Osteoblast (primary cell): Measurements from ENCODE around the gene MMD2. TPM values are rescaled to one million over a fixed set of nuclear protein-coding genes. Genes with fewer than 3 reads are reported as not detected.

ENCODE experiments used
- DNase-seq: peaks from one replicate; pipeline ENCODE4 v3.0.0; 2011; ENCODE audit warnings: low spot score, mixed read lengths; ENCODE audit not compliant: insufficient read length; ENCODE audit errors: missing footprints
- H2AFZ ChIP-seq: 2 replicates; pipeline ENCODE4 v1.6.0; 2011; ENCODE audit warnings: mild to moderate bottlenecking, low read length
- H3K27ac ChIP-seq: 2 replicates; pipeline ENCODE4 v1.5.1; 2011; ENCODE audit warnings: mild to moderate bottlenecking, low read depth, low read length, moderate library complexity
- H3K27me3 ChIP-seq: 2 replicates; pipeline ENCODE4 v1.6.0; 2012; ENCODE audit warnings: mild to moderate bottlenecking, control low read depth, inconsistent platforms, low read length, moderate library complexity; ENCODE audit not compliant: insufficient read depth
- H3K36me3 ChIP-seq: 2 replicates; pipeline ENCODE4 v1.5.1; 2011; ENCODE audit warnings: mild to moderate bottlenecking, low read length, control low read depth, moderate library complexity; ENCODE audit not compliant: insufficient read depth
- H3K4me1 ChIP-seq: 2 replicates; pipeline ENCODE4 v1.5.1; 2011; ENCODE audit warnings: mild to moderate bottlenecking, low read length, control low read depth, moderate library complexity; ENCODE audit not compliant: insufficient read depth
- H3K4me2 ChIP-seq: 2 replicates; pipeline ENCODE4 v1.6.0; 2011; ENCODE audit warnings: mild to moderate bottlenecking, low read length; ENCODE audit not compliant: insufficient read depth
- H3K4me3 ChIP-seq: fragments of 200-600 bp; sonication (generic); 3 replicates; pipeline ENCODE4 v1.5.1; 2012; ENCODE audit warnings: mild to moderate bottlenecking, low read length, inconsistent platforms; ENCODE audit not compliant: insufficient read depth
- H3K79me2 ChIP-seq: 2 replicates; pipeline ENCODE4 v1.6.0; 2012; ENCODE audit warnings: mild to moderate bottlenecking, low read length, control low read depth, inconsistent platforms; ENCODE audit not compliant: insufficient read depth
- H3K9me3 ChIP-seq: 2 replicates; pipeline ENCODE4 v1.5.1; 2011; ENCODE audit warnings: low read depth, low read length, control low read depth
- H4K20me1 ChIP-seq: 2 replicates; pipeline ENCODE4 v1.6.0; 2012; ENCODE audit warnings: mild to moderate bottlenecking, low read length, control low read depth; ENCODE audit not compliant: insufficient read depth
- total RNA-seq: library from RNA; depleted of rRNA; stranded (reverse); fragments of >200 nt; gene quantifications from 2 replicates; pipeline ENCODE4 v1.2.3, GENCODE V29; 2012
- TF ChIP-seq, protein P1 (sequence below): IDR thresholded peaks from 2 replicates; pipeline ENCODE4 v1.5.1; 2011; ENCODE audit warnings: mild to moderate bottlenecking, low read depth, low read length, moderate library complexity; ENCODE audit errors: extremely low read depth

Gene MMD2
- total RNA-seq, 1 donor: not detected

DNA sequence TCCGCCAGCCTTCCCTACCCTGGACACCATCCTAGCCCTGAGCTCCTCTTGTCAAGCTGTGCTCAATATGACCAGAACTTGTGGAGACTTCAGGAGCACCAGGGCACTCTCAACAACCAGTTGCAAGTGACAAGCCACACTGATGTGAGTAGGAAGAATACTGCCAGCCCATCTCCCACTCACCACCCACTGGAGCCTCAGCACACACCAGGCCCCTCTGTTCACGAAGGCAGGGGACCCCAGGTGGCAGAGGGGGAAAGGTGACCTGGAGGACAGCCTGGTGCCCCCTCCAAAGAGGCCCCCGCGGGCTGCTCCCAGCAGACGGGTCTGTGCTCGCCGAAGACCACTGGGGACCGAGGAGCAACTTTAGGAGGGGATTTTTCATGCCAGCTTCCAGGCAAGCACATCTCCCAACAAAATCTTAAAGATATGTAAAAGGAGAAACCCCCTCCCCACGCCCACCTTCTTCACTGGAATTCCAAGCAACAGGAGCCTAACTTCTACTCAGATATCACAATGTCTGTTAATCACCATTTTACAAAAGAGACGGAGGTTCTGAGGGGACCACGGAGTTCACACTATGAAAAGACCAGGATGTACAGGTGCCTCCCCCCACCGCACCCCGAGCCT, 1.0 kb downstream of the MMD2 start:
- TF ChIP-seq, protein P1, sequence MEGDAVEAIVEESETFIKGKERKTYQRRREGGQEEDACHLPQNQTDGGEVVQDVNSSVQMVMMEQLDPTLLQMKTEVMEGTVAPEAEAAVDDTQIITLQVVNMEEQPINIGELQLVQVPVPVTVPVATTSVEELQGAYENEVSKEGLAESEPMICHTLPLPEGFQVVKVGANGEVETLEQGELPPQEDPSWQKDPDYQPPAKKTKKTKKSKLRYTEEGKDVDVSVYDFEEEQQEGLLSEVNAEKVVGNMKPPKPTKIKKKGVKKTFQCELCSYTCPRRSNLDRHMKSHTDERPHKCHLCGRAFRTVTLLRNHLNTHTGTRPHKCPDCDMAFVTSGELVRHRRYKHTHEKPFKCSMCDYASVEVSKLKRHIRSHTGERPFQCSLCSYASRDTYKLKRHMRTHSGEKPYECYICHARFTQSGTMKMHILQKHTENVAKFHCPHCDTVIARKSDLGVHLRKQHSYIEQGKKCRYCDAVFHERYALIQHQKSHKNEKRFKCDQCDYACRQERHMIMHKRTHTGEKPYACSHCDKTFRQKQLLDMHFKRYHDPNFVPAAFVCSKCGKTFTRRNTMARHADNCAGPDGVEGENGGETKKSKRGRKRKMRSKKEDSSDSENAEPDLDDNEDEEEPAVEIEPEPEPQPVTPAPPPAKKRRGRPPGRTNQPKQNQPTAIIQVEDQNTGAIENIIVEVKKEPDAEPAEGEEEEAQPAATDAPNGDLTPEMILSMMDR: no peak
- Histone ChIP-seq H3K4me3 (no peak overlapping the region), H3K27me3 (peaks cover 9% of the 10 kb centered on the region), H2AFZ (no peak overlapping the region), H3K4me2 (no peak overlapping the region), H4K20me1 (no peaks in the 10 kb centered on the region), H3K27ac (no peak overlapping the region), H3K9me3 (no peaks in the 10 kb centered on the region), H3K79me2 (no peaks in the 10 kb centered on the region), H3K4me1 (no peaks in the 10 kb centered on the region), H3K36me3 (no peaks in the 10 kb centered on the region)
- no peak for DNase-seq

DNA sequence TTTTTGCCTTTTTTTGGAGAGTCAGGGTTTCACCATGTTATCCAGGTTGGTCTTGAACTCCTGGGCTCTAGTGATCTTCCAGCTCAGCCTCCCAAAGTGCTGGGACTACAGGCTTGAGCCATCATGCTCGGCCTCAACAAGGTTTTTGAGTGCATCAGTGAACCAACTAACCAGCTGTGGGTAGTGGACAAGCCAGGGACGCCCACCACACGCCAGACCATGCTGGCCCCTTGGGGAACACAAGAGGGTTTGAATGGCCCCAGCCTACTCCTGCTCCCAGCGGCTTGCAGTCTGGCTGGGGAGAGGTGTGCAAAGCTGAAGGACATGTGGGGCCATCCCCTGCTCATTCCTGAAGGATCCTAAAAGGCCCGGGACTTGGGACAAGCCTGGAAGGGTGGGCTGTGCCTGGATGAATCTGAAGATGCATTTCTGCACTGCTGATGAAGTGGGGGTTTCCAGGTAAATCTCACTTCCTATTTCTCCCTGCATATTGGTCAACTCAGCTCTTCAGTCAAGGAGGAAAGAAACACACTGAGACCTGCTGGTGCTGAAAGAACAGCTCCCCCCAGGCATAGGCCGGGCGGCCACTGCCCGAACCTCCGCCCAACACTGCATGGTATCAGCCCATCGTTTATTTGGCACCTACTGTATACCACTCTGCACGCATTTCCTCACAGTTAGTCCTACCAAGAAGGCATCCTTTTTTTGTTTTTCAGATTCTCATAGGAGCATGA, 6.9 kb downstream of the MMD2 start:
- Histone ChIP-seq H3K4me3 (no peak overlapping the region), H3K27ac (no peak overlapping the region), H2AFZ (no peak overlapping the region), H4K20me1 (no peaks in the 10 kb centered on the region), H3K9me3 (no peaks in the 10 kb centered on the region), H3K4me1 (no peaks in the 10 kb centered on the region), H3K79me2 (no peaks in the 10 kb centered on the region), H3K27me3 (no peaks in the 10 kb centered on the region), H3K36me3 (no peaks in the 10 kb centered on the region), H3K4me2 (no peak overlapping the region)
- DNase-seq: peak; percentile 94
- TF ChIP-seq, protein P1: no peak

DNA sequence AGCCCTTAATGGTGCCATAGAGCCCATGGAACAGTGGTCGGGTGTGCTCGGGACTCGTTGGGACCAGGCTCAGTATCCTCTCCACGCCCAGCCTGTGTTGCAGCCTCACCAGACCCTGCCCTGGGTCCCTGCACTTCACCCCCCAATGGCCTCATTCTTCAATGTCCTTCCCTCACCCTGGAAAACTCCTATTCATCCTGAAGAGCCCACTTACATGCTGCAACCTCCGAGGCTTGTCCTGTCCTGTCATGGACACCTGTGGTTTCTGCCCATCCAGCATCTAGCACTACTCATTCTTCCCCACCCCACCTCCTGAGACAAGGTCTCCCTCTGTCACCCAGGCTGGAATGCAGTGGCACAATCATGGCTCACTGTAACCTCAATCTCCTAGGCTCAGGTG, 7.7 kb downstream of the MMD2 start:
- Histone ChIP-seq H3K4me1 (no peaks in the 10 kb centered on the region), H3K4me2 (no peak overlapping the region), H3K9me3 (no peaks in the 10 kb centered on the region), H3K4me3 (no peak overlapping the region), H2AFZ (no peak overlapping the region), H4K20me1 (no peaks in the 10 kb centered on the region), H3K27ac (no peak overlapping the region), H3K79me2 (no peaks in the 10 kb centered on the region), H3K27me3 (no peaks in the 10 kb centered on the region), H3K36me3 (no peaks in the 10 kb centered on the region)
- no peak for DNase-seq
- TF ChIP-seq, protein P1: no peak

DNA sequence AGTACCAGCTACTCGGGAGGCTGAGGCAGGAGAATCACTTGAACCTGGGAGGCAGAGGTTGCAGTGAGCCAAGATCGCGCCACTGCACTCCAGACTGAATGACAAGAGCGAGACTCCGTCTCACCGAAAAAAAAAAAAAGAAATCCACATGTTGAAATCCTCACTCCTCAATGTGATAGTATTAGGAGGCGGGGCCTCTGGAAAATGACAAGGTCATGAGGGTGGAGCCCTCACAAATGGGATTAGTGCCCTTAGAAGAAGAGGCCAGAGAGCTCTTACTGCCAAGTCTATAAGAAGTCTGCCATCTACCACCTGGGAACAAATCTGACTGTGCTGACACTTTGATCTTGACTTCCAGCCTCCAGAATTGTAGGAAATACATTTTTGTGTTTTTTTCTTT, 10.6 kb downstream of the MMD2 start:
- H2AFZ ChIP-seq: no peak overlapping the region
- no peaks in the 10 kb centered on the region for H3K79me2 ChIP-seq
- H3K4me1 ChIP-seq: no peaks in the 10 kb centered on the region
- TF ChIP-seq, protein P1: no peak
- H3K4me2 ChIP-seq: no peak overlapping the region
- no peak for DNase-seq
- no peak overlapping the region for H3K27ac ChIP-seq
- no peaks in the 10 kb centered on the region for H3K27me3 ChIP-seq
- no peaks in the 10 kb centered on the region for H3K9me3 ChIP-seq
- H3K36me3 ChIP-seq: no peaks in the 10 kb centered on the region
- no peaks in the 10 kb centered on the region for H4K20me1 ChIP-seq
- no peak overlapping the region for H3K4me3 ChIP-seq
